Erythroblast (primary cell): ENCODE data around the gene PLEKHO2.

Source experiments
- DNase-seq, 2 experiments: peaks; one replicate each; lab custom pipeline; 2025; lab: John Stamatoyannopoulos, UW
- GATA1 ChIP-seq: IDR thresholded peaks from 2 replicates; pipeline ENCODE4 v1.6.1; 2011; ENCODE audit warnings: low read depth, mild to moderate bottlenecking, control low read depth, low read length, moderate library complexity
- POLR2A ChIP-seq: IDR thresholded peaks from 2 replicates; pipeline ENCODE4 v1.6.1; 2011; ENCODE audit warnings: mild to moderate bottlenecking, low read length

The PLEKHO2 gene

DNA sequence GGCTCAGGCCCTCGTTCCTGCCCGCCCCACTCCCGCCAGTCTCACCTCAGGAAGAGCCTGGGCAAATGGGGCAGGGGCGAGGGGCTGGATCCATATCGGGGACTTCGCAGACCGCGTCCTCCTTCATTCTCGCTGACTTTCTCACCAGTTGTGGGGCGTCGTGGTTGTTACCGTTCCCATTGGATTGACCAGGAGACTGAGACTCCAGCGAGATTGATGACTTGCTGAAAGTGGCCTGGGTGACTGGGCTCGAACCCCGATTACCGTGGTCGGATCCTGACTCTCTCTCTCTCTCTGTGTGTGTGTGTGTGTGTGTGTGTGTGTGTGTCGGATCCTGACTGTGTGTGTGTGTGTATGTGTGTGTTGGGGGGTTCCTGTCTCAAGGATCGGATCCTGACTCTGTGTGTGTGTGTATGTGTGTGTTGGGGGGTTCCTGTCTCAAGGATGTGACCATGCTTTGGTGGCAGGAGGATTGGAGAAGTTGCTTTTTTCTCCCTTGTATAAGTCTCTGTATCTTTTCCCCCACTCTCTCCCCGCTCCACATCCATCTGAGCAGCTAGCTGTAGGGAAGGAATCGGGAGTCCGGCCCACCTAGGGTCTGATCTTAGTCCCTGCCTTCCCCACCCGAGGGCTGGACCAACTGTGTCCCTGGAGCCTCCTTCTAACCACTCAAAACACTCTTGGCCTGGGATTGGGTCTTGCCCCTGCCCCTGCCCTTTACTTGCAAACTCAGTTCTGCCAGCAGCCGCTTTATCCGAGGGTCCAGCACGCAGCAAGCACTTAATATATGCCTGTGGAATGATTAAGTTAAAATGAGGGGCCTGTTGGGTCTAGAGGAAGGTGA, 603 bp downstream of the PLEKHO2 start:
- peak; percentile 46 to 48 for DNase-seq
- no peak for TF ChIP-seq GATA1
- peak; percentile 19 for TF ChIP-seq POLR2A

DNA sequence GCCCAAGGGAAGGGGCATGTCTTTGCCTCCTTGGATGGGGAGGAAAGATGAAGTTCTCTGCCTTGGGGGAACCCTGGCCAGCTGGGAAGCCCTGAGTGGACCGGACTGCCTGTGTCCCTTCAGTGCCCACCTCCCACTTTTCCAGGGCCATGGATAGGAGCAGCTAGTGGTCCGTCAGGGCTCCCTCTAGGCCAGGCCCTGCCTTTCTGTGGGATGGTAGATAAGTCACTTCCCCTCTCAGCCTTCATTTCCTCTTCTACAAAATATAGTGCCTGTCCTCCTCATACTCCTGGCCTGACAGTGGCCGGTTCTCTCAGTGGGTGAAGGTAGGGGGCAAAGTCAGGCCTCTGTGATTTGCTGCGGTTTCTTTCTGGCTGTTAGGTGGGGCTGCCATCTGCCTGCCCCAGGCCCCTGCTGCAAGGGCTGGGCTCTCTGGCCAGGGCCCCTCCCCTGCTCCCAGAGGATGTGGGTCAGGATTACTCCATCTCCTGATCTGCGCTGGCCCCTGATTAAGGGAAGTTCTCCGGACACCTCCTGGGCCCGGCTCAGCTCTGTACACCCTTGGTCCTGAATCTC, 1.4 kb downstream of the PLEKHO2 start:
- DNase-seq: peak; percentile 18 to 24
- TF ChIP-seq GATA1 (no peak), POLR2A (no peak)

DNA sequence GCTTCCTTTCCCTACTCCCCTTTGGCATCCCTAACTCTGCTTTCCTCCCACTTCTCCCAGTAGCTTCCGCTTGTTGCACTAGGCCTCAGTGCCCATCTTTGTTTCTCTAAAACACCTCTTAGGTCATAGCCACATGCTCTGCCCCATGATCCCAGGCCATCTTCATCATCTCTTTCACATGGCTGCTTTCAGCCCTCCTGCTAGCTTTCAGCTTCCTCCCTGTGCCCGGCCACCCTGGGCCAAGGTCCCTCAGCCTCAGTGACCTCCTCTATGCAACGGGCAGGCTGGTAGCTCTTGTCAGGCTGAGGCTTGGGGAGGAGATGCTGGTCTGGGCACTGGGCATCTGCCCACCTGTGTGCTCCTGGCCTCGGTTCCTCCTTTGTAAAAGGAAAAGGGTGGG, 2.3 kb downstream of the PLEKHO2 start:
- no peak for TF ChIP-seq GATA1
- TF ChIP-seq POLR2A: no peak
- no peak for DNase-seq

DNA sequence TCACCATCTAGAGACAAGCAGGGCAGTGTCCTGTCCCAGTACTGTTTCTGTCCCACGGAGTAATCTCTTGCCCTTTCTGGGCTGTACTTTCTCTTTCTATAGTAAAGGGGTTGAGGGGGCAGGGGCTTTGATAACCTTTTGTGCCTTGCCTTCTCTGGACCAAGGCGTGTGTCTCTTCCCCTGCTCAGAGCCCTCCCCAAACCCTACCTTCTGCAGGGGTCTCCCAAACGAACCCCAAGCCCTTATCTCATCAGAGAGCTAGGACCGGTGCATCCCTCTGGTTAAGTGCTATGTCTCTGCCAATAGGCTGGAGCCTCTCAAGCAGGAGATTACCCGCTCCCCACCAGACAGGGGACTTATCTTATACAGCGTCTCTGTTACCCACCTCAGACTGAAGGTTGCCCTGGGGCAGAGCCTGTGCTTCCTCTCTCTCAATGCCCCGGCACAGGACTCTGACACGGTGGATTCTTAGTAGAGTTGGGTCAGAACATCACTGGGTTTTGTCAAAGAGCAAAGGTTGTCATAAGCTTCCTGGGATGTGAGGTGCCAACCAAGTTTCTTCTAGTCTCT, 2.9 kb downstream of the PLEKHO2 start:
- DNase-seq: peak; percentile 51 to 56

DNA sequence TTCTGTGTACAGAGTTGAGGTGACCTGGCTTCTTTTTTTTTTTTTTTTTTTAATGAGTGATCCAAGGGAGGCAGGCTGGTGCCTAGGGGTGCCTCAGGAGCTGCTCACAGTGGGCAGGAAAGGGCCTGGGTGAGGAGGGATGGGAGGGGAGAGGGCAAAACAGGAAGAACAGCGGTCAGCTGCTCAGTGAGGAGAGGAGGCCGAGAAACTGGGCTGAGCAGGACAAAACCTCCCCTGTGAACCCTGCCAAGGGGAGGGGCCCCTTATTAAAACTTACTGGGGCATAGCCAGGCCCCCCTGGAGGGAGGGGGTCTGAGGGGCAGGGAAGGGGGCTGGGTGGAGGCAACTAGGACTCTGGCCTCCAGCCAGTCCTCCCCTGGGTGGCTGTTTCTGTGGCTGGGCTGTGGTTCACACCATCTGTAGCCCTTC, 3.5 kb downstream of the PLEKHO2 start:
- DNase-seq: peak in 1 of 2 experiments; percentile 18
- TF ChIP-seq POLR2A (no peak), GATA1 (no peak)

More for the DNA sequence above, 2.9 kb downstream of the PLEKHO2 start:
- TF ChIP-seq GATA1: no peak

DNA sequence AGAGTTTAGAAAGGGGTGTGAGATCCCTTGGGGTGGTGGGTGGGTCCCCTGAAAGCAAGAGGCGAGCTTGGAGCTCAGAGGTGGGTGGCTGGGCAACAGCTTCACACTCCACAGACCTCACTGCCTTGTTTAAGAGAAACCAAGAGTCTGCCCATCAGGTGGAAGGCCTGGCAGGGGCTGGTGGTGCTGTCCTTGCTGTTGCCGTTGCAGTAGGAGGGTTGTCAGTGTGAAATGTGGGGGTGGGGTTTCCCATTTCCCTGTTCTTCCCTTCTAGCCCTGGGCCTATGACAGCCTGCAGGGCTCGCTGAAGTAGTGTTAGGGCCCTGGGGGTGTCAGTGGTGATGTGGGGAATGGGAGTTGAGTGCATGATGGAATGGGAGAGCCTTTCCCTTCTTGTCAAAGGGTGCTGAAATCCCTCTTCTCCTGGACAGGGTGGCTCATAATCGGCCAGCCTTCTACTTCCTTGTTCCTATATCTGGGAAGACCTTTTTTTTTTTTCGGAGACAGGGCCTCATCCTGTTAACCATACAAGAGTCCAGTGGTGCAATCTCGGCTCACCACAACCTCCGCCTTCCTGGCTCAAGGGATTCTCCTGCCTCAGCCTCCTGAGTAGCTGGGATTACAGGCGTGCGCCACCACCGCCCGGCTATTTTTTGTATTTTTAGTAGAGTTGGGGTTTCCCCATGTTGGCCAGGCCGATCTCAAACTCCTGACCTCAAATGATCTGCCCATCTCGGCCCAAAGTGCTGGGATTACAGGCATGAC, 4.3 kb downstream of the PLEKHO2 start:
- TF ChIP-seq GATA1 (no peak), POLR2A (no peak)
- DNase-seq: no peak

DNA sequence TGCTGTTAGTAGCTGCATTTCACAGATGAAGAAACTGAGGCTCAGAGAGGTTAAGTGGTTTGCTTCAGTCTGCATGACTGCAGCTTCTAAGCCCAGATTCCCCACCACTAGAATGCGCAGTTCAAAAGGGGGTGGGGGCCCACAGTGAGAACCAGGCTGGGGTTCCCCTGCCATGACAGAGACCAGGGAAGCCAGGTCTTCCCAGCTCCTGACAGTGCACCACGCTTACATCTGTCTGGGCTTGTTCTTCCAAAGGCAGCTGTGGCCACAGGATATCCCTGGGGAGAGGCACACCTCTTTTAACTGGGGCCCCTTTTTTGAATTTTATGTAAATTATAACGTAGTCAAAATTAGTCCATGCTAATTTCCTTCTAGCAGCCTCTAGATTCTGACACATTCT, 5.3 kb downstream of the PLEKHO2 start:
- no peak for DNase-seq
- TF ChIP-seq GATA1 (no peak), POLR2A (no peak)

DNA sequence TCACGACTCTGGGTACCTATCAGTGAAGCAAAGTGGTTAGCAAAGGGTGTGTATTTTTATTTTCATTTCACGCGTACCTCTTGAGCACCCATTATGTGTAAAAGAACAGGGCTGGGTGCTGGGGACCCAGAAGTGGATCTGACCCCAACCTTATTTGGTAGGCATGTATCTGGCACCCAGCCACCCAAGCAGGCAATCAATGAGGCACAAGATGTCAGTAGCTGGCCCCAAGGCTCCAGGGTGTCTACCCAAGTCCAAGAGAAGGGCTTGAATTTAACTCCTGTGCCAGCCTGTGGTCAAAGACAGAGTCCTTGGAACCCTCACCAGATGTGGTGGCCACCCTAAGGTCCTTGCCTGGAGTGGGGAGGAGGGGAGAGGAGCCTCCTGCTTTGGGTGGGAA, 5.7 kb downstream of the PLEKHO2 start:
- TF ChIP-seq POLR2A (no peak), GATA1 (no peak)
- no peak for DNase-seq

DNA sequence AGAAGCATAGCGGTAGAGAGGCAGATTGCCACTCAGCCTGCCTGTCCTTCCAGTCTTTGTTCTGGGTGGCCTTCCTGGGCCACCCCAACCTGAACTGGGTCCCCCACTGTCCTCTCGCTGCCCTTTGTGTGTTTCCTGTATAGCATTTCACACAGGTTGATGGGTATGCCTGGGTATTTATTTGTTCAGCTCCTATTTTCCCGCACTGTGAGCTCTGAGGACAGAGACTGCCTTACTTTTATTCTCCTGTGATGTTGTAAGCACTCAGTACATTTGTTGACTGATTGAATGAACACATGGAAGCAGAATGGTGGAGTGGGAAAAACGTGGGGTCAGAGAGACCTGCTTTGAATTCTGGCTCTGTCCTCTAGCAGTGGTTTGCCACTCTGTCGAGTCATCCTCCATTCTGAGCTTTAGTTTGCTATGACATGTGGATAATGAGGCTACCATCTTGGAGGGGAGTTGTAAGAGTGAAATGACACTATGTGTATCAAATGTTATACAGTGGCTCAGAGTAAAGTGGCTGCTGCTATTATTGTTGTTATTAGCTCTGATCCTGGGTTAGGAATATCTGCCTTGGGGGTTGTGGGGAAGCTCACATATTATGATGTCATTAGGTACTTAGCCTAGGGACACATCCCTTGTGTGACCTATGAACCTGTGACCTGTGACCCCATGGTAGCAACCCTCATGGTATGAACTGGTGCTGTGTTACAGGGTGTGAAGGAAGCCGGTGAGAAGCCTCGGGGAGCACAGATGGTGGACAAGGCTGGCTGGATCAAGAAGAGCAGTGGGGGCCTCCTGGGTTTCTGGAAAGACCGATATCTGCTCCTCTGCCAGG, 6.4 kb downstream of the PLEKHO2 start:
- TF ChIP-seq POLR2A: no peak
- TF ChIP-seq GATA1: no peak
- DNase-seq: no peak

DNA sequence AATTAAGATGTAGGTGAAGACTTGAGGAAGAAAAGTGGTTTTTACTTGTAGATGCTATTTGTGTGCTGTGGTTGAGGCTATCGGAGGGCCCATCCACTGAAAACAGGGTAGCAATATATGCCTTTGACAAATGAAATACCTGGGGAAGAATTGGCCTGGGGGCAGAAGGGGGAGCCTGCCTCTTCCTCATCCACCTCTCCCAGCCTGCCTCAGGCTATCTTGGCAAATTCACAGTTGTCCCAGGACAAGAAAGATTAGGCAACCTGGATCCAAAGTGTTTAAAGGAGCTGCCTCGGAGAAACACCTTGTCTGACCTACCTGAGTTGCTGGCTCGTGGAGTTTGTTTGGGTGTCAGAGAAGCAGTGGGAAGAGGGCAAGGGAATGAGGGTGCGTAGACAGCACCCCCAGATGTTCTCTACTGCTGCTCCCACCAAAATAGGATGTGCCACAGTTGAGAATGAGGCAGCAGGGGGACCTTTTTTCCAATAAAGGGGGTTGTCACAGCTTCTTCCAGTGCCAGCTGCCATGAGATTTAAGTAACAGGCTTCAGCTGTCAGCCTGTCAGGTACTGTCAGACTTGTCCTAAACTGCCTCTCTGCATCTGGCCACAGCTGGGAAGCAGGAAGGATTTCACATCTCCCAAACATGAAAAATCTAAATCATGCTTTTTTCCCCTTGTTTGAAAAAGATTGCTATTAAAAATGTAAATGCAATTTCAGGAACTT, 9.2 kb downstream of the PLEKHO2 start:
- no peak for DNase-seq
- no peak for TF ChIP-seq POLR2A
- TF ChIP-seq GATA1: no peak

DNA sequence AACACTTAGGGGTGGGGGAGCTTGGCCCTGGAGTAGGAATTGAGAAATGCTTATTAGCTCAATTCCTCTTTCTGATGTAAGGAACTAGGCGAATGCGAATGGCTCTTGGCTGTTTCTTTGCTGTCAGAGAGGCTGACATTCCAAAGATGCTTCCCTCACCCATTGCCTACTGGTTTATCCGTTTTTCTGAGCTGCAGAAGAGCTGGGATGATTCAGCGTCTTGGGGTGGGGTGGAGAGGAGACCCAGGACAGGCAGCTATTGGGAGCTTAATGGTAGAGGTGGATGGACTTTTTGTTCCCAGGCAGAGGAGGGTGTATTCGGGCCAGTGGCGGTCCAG, 9.8 kb downstream of the PLEKHO2 start:
- TF ChIP-seq POLR2A (no peak), GATA1 (no peak)
- no peak for DNase-seq

DNA sequence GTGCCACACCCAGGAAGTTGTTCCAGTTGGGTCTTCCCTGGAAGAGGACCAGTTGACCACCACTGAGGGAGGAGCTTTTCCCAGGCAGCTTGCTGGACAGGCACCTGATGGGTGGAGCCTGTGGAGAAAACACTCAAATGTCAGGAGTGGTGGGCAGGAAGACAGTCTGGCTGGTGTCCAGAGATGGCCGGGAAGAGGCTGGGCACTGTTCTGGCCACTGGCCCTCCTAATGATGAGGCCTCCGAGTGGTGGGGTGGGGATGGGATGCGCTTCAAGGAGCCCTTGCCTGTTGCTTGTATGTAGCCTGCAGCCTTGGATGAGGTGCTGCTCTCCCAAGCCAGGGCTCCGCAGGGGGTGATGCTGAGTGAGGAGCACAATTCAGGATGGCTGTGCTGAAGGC, 12.3 kb downstream of the PLEKHO2 start:
- DNase-seq: no peak
- TF ChIP-seq POLR2A (no peak), GATA1 (no peak)
